H9 (cell line): ENCODE measurements around the gene SOX8. TPM values are rescaled to one million over a fixed set of nuclear protein-coding genes. Genes with fewer than 3 reads are reported as not detected.

Source experiments
- DNase-seq: peaks from one replicate; pipeline ENCODE4 v3.0.0-alpha.2; 2017
- H2AFZ ChIP-seq: one replicate; pipeline ENCODE4 v1.6.1; 2013; ENCODE audit warnings: mild to moderate bottlenecking, low read length, control low read depth, moderate library complexity
- H2AK5ac ChIP-seq: 2 replicates; pipeline ENCODE4 v1.6.1; 2013; ENCODE audit warnings: low read length, control low read depth, mixed read lengths; ENCODE audit not compliant: insufficient read length
- H2BK120ac ChIP-seq: one replicate; pipeline ENCODE4 v1.6.1; 2013; ENCODE audit warnings: low read depth, mild to moderate bottlenecking, low read length, control low read depth, inconsistent platforms; ENCODE audit not compliant: poor library complexity, severe bottlenecking
- H2BK12ac ChIP-seq: 2 replicates; pipeline ENCODE4 v1.6.1; 2013; ENCODE audit warnings: low read length, control low read depth, mixed read lengths, low read depth; ENCODE audit not compliant: insufficient read length
- H2BK15ac ChIP-seq: 2 replicates; pipeline ENCODE4 v1.6.1; 2013; ENCODE audit warnings: low read depth, low read length, control low read depth
- H2BK20ac ChIP-seq: one replicate; pipeline ENCODE4 v1.6.1; 2013; ENCODE audit warnings: low read depth, mild to moderate bottlenecking, low read length, control low read depth, inconsistent platforms; ENCODE audit not compliant: poor library complexity, severe bottlenecking
- H2BK5ac ChIP-seq: 2 replicates; pipeline ENCODE4 v1.6.1; 2013; ENCODE audit warnings: low read length, control low read depth, mixed read lengths; ENCODE audit not compliant: insufficient read length
- H3K14ac ChIP-seq: 2 replicates; pipeline ENCODE4 v1.6.1; 2013; ENCODE audit warnings: low read length, control low read depth; ENCODE audit not compliant: insufficient read depth
- H3K18ac ChIP-seq: 2 replicates; pipeline ENCODE4 v1.6.1; 2013; ENCODE audit warnings: low read depth, mild to moderate bottlenecking, mixed read lengths, low read length, control low read depth; ENCODE audit not compliant: insufficient read length
- H3K23ac ChIP-seq: 2 replicates; pipeline ENCODE4 v1.6.1; 2013; ENCODE audit warnings: low read length, control low read depth, mixed read lengths, low read depth; ENCODE audit not compliant: insufficient read length
- H3K23me2 ChIP-seq: 2 replicates; pipeline ENCODE4 v1.6.1; 2013; ENCODE audit warnings: low read depth, mild to moderate bottlenecking, mixed read lengths, low read length, control low read depth; ENCODE audit not compliant: insufficient read length, poor library complexity, severe bottlenecking
- H3K27ac ChIP-seq: 2 replicates; pipeline ENCODE4 v1.5.1; 2013; ENCODE audit warnings: low read length, control low read depth, mixed read lengths, low read depth; ENCODE audit not compliant: insufficient read length
- H3K27me3 ChIP-seq: 2 replicates; pipeline ENCODE4 v1.6.1; 2013; ENCODE audit warnings: low read length, control low read depth, inconsistent platforms; ENCODE audit not compliant: insufficient read depth
- H3K4ac ChIP-seq: 2 replicates; pipeline ENCODE4 v1.6.1; 2013; ENCODE audit warnings: low read depth, mild to moderate bottlenecking, control low read depth, inconsistent platforms, low read length, moderate library complexity
- H3K4me1 ChIP-seq: 2 replicates; pipeline ENCODE4 v1.6.1; 2013; ENCODE audit warnings: low read length, control low read depth, inconsistent platforms; ENCODE audit not compliant: insufficient read depth
- H3K4me2 ChIP-seq: 2 replicates; pipeline ENCODE4 v1.6.1; 2013; ENCODE audit warnings: low read length, control low read depth, mixed read lengths; ENCODE audit not compliant: insufficient read length, insufficient read depth
- H3K56ac ChIP-seq: 2 replicates; pipeline ENCODE4 v1.6.1; 2013; ENCODE audit warnings: low read depth, mild to moderate bottlenecking, mixed read lengths, low read length, control low read depth; ENCODE audit not compliant: insufficient read length
- H3K79me1 ChIP-seq: 2 replicates; pipeline ENCODE4 v1.6.1; 2013; ENCODE audit warnings: low read depth, mild to moderate bottlenecking, moderate library complexity, low read length, control low read depth, inconsistent platforms; ENCODE audit not compliant: insufficient read depth, poor library complexity, severe bottlenecking
- H3K79me2 ChIP-seq: 2 replicates; pipeline ENCODE4 v1.6.1; 2013; ENCODE audit warnings: low read length, control low read depth, inconsistent platforms; ENCODE audit not compliant: insufficient read depth
- H3K9ac ChIP-seq: 2 replicates; pipeline ENCODE4 v1.6.1; 2013; ENCODE audit warnings: low read length, control low read depth, mixed read lengths; ENCODE audit not compliant: insufficient read length; ENCODE audit errors: extremely low read depth
- H3K9me3 ChIP-seq: one replicate; pipeline ENCODE4 v1.6.1; 2013; ENCODE audit warnings: low read depth, low read length, inconsistent platforms; ENCODE audit not compliant: control insufficient read depth
- H3T11ph ChIP-seq: one replicate; pipeline ENCODE4 v1.6.1; 2013; ENCODE audit warnings: mild to moderate bottlenecking, low read length, control low read depth, inconsistent platforms
- H4K20me1 ChIP-seq: one replicate; pipeline ENCODE4 v1.6.1; 2013; ENCODE audit not compliant: control insufficient read depth, insufficient read length, insufficient read depth
- H4K5ac ChIP-seq: 2 replicates; pipeline ENCODE4 v1.6.1; 2013; ENCODE audit warnings: low read depth, mild to moderate bottlenecking, mixed read lengths, low read length, control low read depth; ENCODE audit not compliant: insufficient read length
- H4K8ac ChIP-seq: replicated peaks from 2 replicates; pipeline ENCODE4 v1.6.1; 2013; ENCODE audit warnings: low read length, control low read depth, mixed read lengths, low read depth; ENCODE audit not compliant: insufficient read length
- H4K91ac ChIP-seq: 2 replicates; pipeline ENCODE4 v1.6.1; 2013; ENCODE audit warnings: low read depth, mild to moderate bottlenecking, moderate library complexity, mixed read lengths, low read length, control low read depth; ENCODE audit not compliant: insufficient read length
- H3K27ac Mint-ChIP-seq, 3 experiments: 2 replicates in 2 of 3; 3 replicates in 1 of 3; pipeline ENCODE4 v1.8.0; 2020 to 2021; ENCODE audit warnings: mixed read lengths in 3 of 3, mild to moderate bottlenecking in 1 of 3, moderate library complexity in 1 of 3
- H3K27me3 Mint-ChIP-seq: 2 replicates; pipeline ENCODE4 v1.8.0; 2021; ENCODE audit warnings: low read depth, mild to moderate bottlenecking, moderate library complexity, mixed read lengths
- H3K36me3 Mint-ChIP-seq, 3 experiments: 2 replicates in 2 of 3; 3 replicates in 1 of 3; pipeline ENCODE4 v1.8.0; 2020 to 2021; ENCODE audit warnings: low read depth in 3 of 3, mixed read lengths in 3 of 3; ENCODE audit not compliant: insufficient read depth in 1 of 3
- H3K4me1 Mint-ChIP-seq, 2 experiments: 2 replicates each; pipeline ENCODE4 v1.8.0; 2020; ENCODE audit warnings: mixed read lengths in 2 of 2
- H3K4me3 Mint-ChIP-seq, 2 experiments: 2 replicates in 1 of 2; 3 replicates in 1 of 2; pipeline ENCODE4 v1.8.0; 2020 to 2021; ENCODE audit warnings: mild to moderate bottlenecking in 2 of 2, mixed read lengths in 2 of 2, moderate library complexity in 1 of 2
- H3K9me3 Mint-ChIP-seq, 2 experiments: 2 replicates in 1 of 2; 3 replicates in 1 of 2; pipeline ENCODE4 v1.8.0; 2020; ENCODE audit warnings: mild to moderate bottlenecking in 2 of 2, mixed read lengths in 2 of 2, moderate library complexity in 1 of 2
- CTCF ChIP-seq: fragments of 200-600 bp; sonication (generic); conservative IDR thresholded peaks from 3 replicates; pipeline ENCODE4 v1.8.0; 2021; ENCODE audit warnings: antibody characterized with exemption, mild to moderate bottlenecking
- WGBS: extraction: QIAGEN DNeasy Blood & Tissue Kit; methylation state at CpG from one replicate; pipeline ENCODE4 v1.1.7; 2013; ENCODE audit warnings: missing lambda C conversion rate, low lambda C conversion rate, mixed read lengths; ENCODE audit not compliant: insufficient read length; ENCODE audit errors: extremely low coverage; 5-methylcytosine and 5-hydroxymethylcytosine counted together
- total RNA-seq: library from RNA; stranded (reverse); gene quantifications from 2 replicates; pipeline ENCODE4 v1.2.1, GENCODE V29; 2021

SOX8 gene
- total RNA-seq, 1 experiment from 2014 or later, result 8.9 TPM

- TF ChIP-seq CTCF, result no peak
- Histone ChIP-seq H3K27ac (no peak overlapping the region), H3K27me3 (no peaks in the 10 kb centered on the region), H3T11ph (no peak overlapping the region), H2BK120ac (no peak overlapping the region), H2BK12ac (no peak overlapping the region), H3K56ac (no peak overlapping the region), H2BK5ac (no peak overlapping the region), H3K4me2 (no peak overlapping the region), H3K18ac (no peak overlapping the region), H2BK20ac (no peak overlapping the region), H3K9ac (no peak overlapping the region), H3K4me1 (no peaks in the 10 kb centered on the region), H3K9me3 (no peaks in the 10 kb centered on the region), H4K8ac (no peak overlapping the region), H4K91ac (no peak overlapping the region), H2AK5ac (no peak overlapping the region), H3K4ac (no peak overlapping the region), H4K20me1 (no peaks in the 10 kb centered on the region), H4K5ac (no peak overlapping the region), H2AFZ (no peak overlapping the region), H3K79me1 (no peaks in the 10 kb centered on the region), H3K14ac (no peak overlapping the region; the same call in 1 of the 2 replicates), H3K79me2 (no peaks in the 10 kb centered on the region), H2BK15ac (no peak overlapping the region), H3K23me2 (no peaks in the 10 kb centered on the region), H3K23ac (no peak overlapping the region)
- Mint-ChIP-seq H3K36me3 (no peaks in the 10 kb centered on the region), H3K27ac (peak overlapping the region in 1 of 3 experiments; percentile 65; a peak in 1 of 7 replicates), H3K4me3 (no peak overlapping the region), H3K9me3 (no peaks in the 10 kb centered on the region), H3K4me1 (no peaks in the 10 kb centered on the region), H3K27me3 (peaks cover 4% of the 10 kb centered on the region)
- DNase-seq, result no peak
- WGBS, result no CpG with 5 or more reads among the region's 27 CpGs
These were observed 45.4 kb downstream of the SOX8 start for GRCh38 chr16:1026784-1027500.
